Stimulated activated naive B cell treated with anti-CD40 and anti-IgM and Interleukin-4, amounts not matched to agents 10 μg/mL and 1 μg/mL and 100 μg/mL, for 72 hours (primary cell): ENCODE measurements around the gene PLA2G5.

ENCODE experiments used
- ATAC-seq, 2 donors: fragments of 150-1000 bp; cut with Tn5 transposase; replicated peaks; 2 replicates each; pipeline ENCODE4 v1.10.0; 2021; ENCODE audit warnings: moderate library complexity in 1 of 2
- DNase-seq: peaks from one replicate; pipeline ENCODE4 v3.0.0; 2021
- H3K27ac Mint-ChIP-seq: one replicate; pipeline ENCODE4 v1.8.0; 2022; ENCODE audit warnings: mild to moderate bottlenecking, mixed read lengths
- H3K27me3 Mint-ChIP-seq, 2 donors: one replicate each; pipeline ENCODE4 v1.8.0; 2022; ENCODE audit warnings: mixed read lengths in 2 of 2
- H3K36me3 Mint-ChIP-seq, 2 donors: one replicate each; pipeline ENCODE4 v1.8.0; 2022; ENCODE audit warnings: mixed read lengths in 2 of 2, mild to moderate bottlenecking in 1 of 2
- H3K4me1 Mint-ChIP-seq, 2 donors: one replicate each; pipeline ENCODE4 v1.8.0; 2022; ENCODE audit warnings: mixed read lengths in 2 of 2, mild to moderate bottlenecking in 1 of 2
- H3K4me3 Mint-ChIP-seq, 2 donors: one replicate each; pipeline ENCODE4 v1.8.0; 2022; ENCODE audit warnings: mild to moderate bottlenecking in 2 of 2, mixed read lengths in 2 of 2, moderate library complexity in 1 of 2
- H3K9me3 Mint-ChIP-seq, 2 donors: one replicate each; pipeline ENCODE4 v1.8.0; 2022; ENCODE audit warnings: mixed read lengths in 2 of 2, mild to moderate bottlenecking in 1 of 2

The PLA2G5 gene

DNA sequence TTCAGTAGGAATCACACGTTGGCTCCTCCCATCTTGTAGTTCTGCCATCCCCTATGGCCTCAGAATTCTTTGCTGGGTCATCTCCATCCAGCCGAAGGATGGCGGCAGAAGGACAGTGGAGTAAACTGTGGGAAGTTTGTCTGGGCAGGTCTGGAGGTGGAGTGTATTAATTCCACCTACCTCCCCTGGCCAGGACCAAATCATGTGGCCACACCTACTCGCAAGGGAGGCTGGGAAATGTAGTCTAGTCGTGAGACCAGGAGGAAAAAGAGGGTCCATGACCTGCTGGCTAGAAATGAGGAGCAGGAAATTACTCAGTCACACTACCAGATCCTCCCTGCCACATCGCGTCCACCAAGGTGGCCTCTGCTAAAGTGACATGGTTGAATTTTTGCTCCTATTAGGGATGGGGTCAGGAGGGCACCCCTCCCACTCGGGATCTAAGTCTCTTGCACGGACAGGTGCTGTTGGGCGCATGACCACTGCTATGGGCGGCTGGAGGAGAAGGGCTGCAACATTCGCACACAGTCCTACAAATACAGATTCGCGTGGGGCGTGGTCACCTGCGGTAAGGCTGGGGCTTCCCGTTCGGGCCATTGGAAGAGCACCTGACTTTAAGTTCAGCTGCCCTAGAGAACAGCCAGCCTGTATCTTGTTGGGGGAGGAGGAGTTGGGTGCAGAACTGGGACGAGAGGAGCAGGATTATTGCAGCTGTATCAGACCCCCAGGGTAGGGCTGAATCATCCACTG is 19.5 kb downstream of the PLA2G5 start:
- peaks cover 0 to 1% of the 10 kb centered on the region in 2 donors for H3K9me3 Mint-ChIP-seq
- no peak overlapping the region for H3K27ac Mint-ChIP-seq
- H3K36me3 Mint-ChIP-seq = no peaks in the 10 kb centered on the region
- no peak overlapping the region for H3K4me3 Mint-ChIP-seq
- peaks cover 15 to 16% of the 10 kb centered on the region in 2 donors for H3K27me3 Mint-ChIP-seq
- no peak for DNase-seq
- no peak for ATAC-seq
- H3K4me1 Mint-ChIP-seq = peaks cover 4 to 12% of the 10 kb centered on the region in 2 donors

DNA sequence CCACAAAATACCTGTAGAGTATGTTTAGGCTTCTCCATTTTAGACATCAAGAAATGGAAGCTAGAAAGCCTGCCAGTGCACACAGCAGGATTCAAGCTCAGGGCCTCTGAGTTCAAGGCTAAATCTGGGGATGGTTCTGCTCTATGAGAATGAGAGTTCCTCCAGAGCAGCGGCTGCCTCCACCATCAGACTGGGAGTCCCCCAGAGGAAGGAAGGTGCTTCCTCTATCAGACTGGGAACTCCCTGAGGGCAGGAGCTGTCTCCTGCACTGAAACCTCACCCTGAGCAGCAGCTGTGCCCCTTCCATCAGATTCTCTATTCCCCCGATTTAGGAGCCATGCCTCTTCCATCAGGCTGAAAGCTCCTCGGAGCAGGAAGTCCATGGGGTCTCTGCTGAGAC is 20.1 kb downstream of the PLA2G5 start:
- Mint-ChIP-seq H3K4me1 (peaks cover 0 to 6% of the 10 kb centered on the region in 2 donors), H3K27ac (no peak overlapping the region), H3K4me3 (no peak overlapping the region), H3K9me3 (peaks cover 0 to 1% of the 10 kb centered on the region in 2 donors), H3K27me3 (peaks cover 15 to 17% of the 10 kb centered on the region in 2 donors), H3K36me3 (no peaks in the 10 kb centered on the region)
- no peak for DNase-seq
- no peak for ATAC-seq

DNA sequence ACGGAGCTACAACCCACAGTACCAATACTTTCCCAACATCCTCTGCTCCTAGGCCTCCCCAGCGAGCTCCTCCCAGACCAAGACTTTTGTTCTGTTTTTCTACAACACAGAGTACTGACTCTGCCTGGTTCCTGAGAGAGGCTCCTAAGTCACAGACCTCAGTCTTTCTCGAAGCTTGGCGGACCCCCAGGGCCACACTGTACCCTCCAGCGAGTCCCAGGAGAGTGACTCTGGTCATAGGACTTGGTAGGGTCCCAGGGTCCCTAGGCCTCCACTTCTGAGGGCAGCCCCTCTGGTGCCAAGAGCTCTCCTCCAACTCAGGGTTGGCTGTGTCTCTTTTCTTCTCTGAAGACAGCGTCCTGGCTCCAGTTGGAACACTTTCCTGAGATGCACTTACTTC is 20.6 kb downstream of the PLA2G5 start:
- Mint-ChIP-seq H3K27ac (no peak overlapping the region), H3K4me1 (peaks cover 0 to under 1% of the 10 kb centered on the region in 2 donors), H3K27me3 (peaks cover 15 to 17% of the 10 kb centered on the region in 2 donors), H3K4me3 (no peak overlapping the region), H3K9me3 (peaks cover 0 to 1% of the 10 kb centered on the region in 2 donors), H3K36me3 (no peaks in the 10 kb centered on the region)
- DNase-seq = no peak
- no peak for ATAC-seq

DNA sequence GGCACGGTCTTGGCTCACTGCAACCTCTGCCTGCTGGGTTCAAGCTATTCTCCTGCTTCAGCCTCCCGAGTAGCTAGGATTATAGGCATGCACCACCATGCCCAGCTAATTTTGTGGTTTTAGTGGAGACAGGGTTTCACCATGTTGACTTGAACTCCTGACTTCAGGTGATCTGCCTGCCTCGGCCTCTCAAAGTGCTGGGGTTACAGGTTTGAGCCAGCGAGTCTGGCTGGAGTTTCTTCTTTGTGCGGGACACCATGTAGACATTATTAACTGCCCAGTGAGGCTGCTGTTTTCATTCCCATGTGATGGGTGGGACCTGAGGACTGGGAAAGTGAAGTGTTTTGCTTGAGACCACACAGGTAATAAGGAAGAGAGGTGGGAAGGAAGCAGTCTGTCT is 23.3 kb downstream of the PLA2G5 start:
- DNase-seq = no peak
- H3K4me1 Mint-ChIP-seq = no peaks in the 10 kb centered on the region
- no peak for ATAC-seq

DNA sequence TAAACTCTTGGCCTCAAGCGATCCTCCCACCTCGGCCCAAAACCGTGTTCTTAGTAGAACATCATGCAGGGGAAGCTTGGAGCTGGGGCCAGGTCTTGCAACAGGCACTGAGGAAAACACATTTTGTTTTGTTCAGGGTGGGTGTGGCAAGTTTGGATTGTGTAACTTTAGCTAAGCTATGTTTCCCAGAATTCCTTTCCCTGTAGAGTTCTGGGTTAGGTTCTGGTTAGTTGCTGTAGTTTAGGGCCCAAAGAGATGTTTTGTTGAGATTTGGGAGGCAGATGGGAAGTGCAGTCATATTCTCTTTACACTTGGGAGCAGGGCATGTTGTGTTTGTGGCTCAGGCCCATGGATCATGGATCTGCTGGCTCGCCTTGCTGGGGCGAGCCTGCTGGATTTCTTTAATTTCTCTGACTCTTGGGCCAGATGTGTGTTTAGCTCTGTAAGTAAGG is 24.0 kb downstream of the PLA2G5 start:
- ATAC-seq = no peak
- DNase-seq = no peak
- Mint-ChIP-seq H3K27ac (no peak overlapping the region), H3K4me1 (no peaks in the 10 kb centered on the region), H3K9me3 (peaks cover 0 to 1% of the 10 kb centered on the region in 2 donors), H3K27me3 (peaks cover 15 to 17% of the 10 kb centered on the region in 2 donors), H3K4me3 (no peak overlapping the region), H3K36me3 (no peaks in the 10 kb centered on the region)

More for the DNA sequence above, 23.3 kb downstream of the PLA2G5 start:
- H3K36me3 Mint-ChIP-seq = no peaks in the 10 kb centered on the region
- H3K9me3 Mint-ChIP-seq = peaks cover 0 to 1% of the 10 kb centered on the region in 2 donors
- H3K4me3 Mint-ChIP-seq = no peak overlapping the region
- peaks cover 15 to 17% of the 10 kb centered on the region in 2 donors for H3K27me3 Mint-ChIP-seq
- H3K27ac Mint-ChIP-seq = peak overlapping the region; percentile 11

DNA sequence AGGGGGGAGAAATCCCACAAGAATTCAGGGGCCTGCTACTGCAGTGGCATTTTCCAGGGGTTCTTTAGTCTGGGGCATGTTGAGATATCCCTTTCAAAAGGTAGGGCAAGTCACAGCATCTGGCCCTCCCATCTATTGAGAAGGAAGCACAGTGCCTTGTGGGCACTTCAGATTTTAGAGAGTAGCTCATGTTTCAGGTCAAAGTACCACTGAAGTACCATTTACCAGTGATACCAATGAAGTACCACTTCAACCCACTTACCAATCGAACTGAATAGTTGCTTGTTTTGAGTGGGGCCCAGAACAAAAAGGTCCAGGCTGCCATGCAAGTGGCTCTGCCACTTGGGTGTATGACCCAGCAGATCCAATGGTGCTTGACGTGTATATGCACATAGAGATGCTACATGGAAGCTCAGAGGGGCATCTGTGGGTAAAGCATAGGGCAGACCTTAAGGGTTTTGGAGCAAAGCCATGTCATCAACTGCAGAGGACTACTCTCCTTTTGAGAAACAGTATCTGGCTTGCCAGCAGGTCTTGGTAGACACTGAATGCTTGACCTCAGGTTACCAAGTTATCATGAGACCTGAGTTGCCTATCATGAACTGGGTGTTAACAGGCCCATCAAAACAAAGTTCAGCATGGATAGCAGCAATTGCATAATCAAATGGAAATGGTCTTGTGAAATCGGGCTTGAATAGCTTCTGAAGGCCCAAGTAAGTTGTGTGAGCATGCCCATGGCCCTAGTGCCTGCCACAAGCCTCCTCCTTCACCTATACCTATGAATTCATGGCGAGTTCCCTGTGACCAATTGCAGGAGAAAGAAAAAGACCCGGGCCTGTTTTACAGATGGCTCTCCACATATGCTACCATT is 25.8 kb downstream of the PLA2G5 start:
- Mint-ChIP-seq H3K9me3 (no peaks in the 10 kb centered on the region), H3K4me1 (peaks cover 0 to 11% of the 10 kb centered on the region in 2 donors), H3K27ac (no peak overlapping the region), H3K4me3 (no peak overlapping the region), H3K27me3 (peaks cover 9 to 10% of the 10 kb centered on the region in 2 donors), H3K36me3 (no peaks in the 10 kb centered on the region)
- DNase-seq (no peak), ATAC-seq (no peak)

DNA sequence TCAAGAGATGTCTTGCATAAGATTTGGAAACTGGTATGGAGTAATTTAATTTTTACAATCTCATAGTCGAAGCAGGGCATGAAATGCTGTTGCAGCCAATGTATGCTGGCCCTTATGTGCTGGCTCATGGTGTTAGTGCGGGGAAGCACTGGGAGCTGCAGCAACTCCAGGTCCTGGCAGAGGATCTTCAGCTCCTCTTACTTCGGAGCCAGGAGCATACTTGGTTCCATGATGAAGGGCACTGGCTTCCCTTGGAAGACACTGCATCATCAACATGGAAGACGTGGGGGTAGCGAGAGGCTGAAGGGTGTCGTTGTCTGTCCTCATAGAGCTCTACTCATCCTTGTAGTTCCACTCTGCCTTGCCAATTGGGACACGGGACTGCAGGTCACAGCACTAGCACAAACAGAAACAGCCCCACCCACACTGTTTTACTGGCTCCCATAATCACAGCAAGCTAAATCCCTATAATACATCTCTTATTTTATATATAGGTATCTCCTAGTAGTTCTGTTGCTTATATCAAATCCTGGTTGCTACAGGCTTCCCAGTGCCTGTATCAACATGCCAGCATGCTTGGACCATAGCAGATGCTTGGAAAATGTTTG is 26.9 kb downstream of the PLA2G5 start:
- ATAC-seq = no peak
- Mint-ChIP-seq H3K4me3 (no peak overlapping the region), H3K9me3 (no peaks in the 10 kb centered on the region), H3K27ac (no peak overlapping the region), H3K4me1 (peaks cover 3 to 17% of the 10 kb centered on the region in 2 donors), H3K27me3 (peaks cover 4 to 10% of the 10 kb centered on the region in 2 donors), H3K36me3 (no peaks in the 10 kb centered on the region)
- no peak for DNase-seq

DNA sequence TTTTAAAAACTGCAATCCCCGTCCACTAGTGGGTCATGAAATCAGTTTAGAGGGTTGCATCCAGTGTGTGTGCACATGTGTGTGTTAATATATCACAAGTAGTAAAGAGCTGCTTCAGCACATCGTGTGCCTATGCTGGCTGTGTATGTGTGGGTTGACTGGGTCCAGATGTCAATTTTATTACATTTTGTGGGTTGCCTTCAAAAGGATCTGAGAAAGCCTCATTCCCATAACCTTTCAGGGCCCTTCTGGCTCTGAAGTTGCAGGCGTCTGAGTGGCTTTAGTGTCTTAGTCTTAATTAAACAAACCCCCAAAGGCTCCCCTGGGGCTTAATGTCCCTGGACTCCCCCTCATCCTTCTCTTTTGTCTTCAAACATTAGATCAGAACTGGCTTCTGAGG is 29.5 kb downstream of the PLA2G5 start:
- H3K4me1 Mint-ChIP-seq = peaks cover 3 to 17% of the 10 kb centered on the region in 2 donors
- peaks cover 4 to 6% of the 10 kb centered on the region in 2 donors for H3K27me3 Mint-ChIP-seq
- H3K9me3 Mint-ChIP-seq = no peaks in the 10 kb centered on the region
- peak; percentile 53 to 84 for ATAC-seq
- H3K36me3 Mint-ChIP-seq = no peaks in the 10 kb centered on the region
- no peak overlapping the region for H3K4me3 Mint-ChIP-seq
- H3K27ac Mint-ChIP-seq = no peak overlapping the region
- DNase-seq = no peak

DNA sequence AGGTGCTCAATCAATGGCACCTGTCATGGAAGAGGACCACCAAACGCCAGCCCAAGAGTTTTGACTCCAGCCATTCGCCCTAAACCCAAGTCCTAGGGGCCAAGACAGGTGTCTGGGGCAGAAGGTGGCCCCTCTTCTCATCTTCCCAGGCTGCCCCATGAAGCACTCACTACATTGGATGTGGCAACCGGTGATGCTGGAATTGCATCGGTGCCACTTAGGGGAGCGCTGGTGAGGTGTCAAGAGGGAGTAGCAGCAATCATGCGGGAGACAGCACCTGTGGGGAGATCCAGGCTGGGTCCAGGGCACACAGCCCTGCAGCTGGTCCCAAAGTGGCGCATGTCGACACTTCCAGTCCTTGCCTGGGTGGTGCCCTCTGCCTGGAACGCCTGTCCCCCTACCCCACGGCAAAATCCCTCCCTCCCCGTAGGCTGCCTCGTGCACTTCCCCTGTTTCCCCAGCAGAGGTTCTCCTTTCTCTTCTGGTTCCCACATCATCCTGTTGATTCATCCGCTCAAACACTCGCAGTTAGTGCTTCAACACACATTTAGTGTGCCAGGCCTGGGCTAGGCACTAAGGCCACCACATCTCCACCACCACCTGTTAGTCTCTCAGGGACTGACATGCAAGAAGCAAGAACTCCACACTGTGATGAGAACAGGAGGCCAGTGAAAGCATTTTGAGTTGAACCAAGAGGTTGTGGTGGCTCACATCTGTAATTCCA is 30.8 kb downstream of the PLA2G5 start:
- peak; percentile 43 for DNase-seq
- peak; percentile 80 to 88 for ATAC-seq
- Mint-ChIP-seq H3K4me3 (no peak overlapping the region), H3K27me3 (peaks cover 4 to 5% of the 10 kb centered on the region in 2 donors), H3K36me3 (no peaks in the 10 kb centered on the region), H3K27ac (no peak overlapping the region), H3K9me3 (no peaks in the 10 kb centered on the region), H3K4me1 (peaks cover 3 to 17% of the 10 kb centered on the region in 2 donors)

DNA sequence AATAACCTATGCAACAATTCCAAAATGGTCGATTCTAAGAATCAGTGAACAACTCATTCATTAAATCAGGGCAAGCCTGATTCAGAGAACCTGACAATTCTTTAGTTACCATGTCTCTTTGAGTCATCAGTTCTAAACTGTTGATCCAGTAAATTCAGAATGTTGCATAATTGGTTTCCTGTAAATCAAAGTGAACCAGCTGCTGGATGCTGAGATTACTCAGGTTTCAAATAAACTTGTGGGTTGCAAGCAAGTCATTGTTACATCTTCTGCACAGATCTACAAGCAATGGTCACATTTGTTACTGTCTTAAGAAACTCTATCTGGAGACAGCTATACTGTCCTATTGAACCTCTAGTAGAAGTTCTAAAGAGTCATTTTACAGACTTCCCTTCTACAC is 32.9 kb downstream of the PLA2G5 start:
- Mint-ChIP-seq H3K4me3 (no peak overlapping the region), H3K36me3 (no peaks in the 10 kb centered on the region), H3K4me1 (peaks cover 3 to 17% of the 10 kb centered on the region in 2 donors), H3K9me3 (no peaks in the 10 kb centered on the region), H3K27me3 (peaks cover 4 to 11% of the 10 kb centered on the region in 2 donors), H3K27ac (no peak overlapping the region)
- DNase-seq (no peak), ATAC-seq (no peak)

DNA sequence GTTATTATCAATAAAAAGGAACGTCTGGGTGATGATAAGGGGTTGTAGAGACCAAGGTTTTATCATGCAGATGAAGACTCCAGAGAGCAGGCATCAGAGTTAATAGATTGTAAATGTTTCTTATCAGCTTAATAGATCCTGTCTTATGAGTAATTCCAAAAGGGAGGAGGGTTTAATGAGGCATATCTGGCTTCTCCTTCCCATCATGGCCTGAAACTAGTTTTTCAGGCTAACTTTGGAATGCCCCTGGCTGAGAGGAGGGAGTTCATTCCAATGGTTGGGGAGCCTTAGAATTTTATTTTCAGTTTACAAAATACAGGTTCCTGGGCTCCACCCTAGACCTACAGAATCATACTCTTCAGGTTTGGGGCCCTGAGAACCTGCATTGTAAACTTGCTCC is 35.9 kb downstream of the PLA2G5 start:
- no peaks in the 10 kb centered on the region for H3K9me3 Mint-ChIP-seq
- DNase-seq = no peak
- H3K4me1 Mint-ChIP-seq = peaks cover 3 to 6% of the 10 kb centered on the region in 2 donors
- no peak for ATAC-seq
- no peak overlapping the region for H3K27ac Mint-ChIP-seq
- no peak overlapping the region for H3K4me3 Mint-ChIP-seq
- no peaks in the 10 kb centered on the region for H3K36me3 Mint-ChIP-seq
- H3K27me3 Mint-ChIP-seq = peaks cover 10 to 23% of the 10 kb centered on the region in 2 donors

DNA sequence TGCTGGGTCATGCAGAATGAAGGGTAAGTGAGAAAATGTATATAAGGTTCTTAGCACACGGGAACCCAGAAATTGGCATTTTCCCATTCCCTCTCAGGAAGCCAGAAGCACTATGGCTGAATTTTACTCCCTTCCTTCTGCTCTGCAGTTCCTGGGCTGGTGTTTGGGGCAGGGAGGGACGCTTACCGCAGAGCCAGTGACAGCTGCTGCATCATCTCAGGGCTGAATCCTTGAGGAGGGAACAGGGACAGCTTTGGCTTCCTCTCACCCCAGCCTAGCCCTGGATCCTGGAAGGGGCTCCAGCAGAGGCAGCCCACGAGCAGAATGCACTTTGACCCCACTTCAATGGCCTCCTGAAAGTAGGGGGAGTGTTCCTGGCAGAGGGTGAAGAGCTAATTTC is 37.4 kb downstream of the PLA2G5 start:
- Mint-ChIP-seq H3K27ac (no peak overlapping the region), H3K4me3 (no peak overlapping the region), H3K36me3 (no peaks in the 10 kb centered on the region), H3K4me1 (peaks cover 0 to 2% of the 10 kb centered on the region in 2 donors), H3K27me3 (peaks cover 10 to 23% of the 10 kb centered on the region in 2 donors), H3K9me3 (no peaks in the 10 kb centered on the region)
- ATAC-seq (no peak), DNase-seq (no peak)

DNA sequence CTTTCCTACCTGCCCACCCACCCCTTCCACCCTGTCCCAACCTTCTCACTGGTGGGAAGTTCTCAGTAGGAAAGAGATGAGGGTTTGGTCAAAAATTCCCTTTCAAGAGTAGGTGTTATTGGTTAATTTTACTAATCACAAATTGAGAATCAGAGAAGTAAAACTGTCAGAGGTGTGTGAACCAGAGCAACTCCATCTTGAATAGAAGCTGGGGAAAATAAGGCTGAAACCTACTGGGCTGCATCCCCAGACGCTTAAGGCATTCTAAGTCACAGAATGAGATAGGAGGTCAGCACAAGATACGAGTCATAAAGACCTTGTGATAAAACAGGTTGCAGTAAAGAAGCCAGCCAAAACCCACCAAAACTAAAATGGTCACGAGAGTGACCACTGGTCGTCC is 37.8 kb downstream of the PLA2G5 start:
- no peaks in the 10 kb centered on the region for H3K36me3 Mint-ChIP-seq
- peaks cover 0 to 3% of the 10 kb centered on the region in 2 donors for H3K4me1 Mint-ChIP-seq
- DNase-seq (no peak), ATAC-seq (no peak)
- no peaks in the 10 kb centered on the region for H3K9me3 Mint-ChIP-seq
- H3K27ac Mint-ChIP-seq = no peak overlapping the region
- H3K4me3 Mint-ChIP-seq = no peak overlapping the region
- peaks cover 10 to 23% of the 10 kb centered on the region in 2 donors for H3K27me3 Mint-ChIP-seq
